Activated T-helper 9 cell treated with anti-CD3 and anti-CD28 coated beads, Interleukin-2, amount 50 U/mL, for 16 hours (primary cell): ENCODE measurements around the gene HSPB3.
"Not testable (repeated sequence)": the region's sequence is repeated elsewhere in the genome, so short reads cannot be mapped to it uniquely, and the experiment has no call there.

Experiments used
- DNase-seq: peaks from one replicate; pipeline ENCODE4 v3.0.0-alpha.2; 2020; ENCODE audit warnings: low read depth

Gene HSPB3, protein sequence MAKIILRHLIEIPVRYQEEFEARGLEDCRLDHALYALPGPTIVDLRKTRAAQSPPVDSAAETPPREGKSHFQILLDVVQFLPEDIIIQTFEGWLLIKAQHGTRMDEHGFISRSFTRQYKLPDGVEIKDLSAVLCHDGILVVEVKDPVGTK

GRCh38 chr5:54455413-54456157 lies at the start of gene HSPB3:
TSS of gene HSPB3 (plus strand) at chr5:54455699. CDS start at chr5:54455790, 91 bp downstream.
- no peak for DNase-seq

DNA sequence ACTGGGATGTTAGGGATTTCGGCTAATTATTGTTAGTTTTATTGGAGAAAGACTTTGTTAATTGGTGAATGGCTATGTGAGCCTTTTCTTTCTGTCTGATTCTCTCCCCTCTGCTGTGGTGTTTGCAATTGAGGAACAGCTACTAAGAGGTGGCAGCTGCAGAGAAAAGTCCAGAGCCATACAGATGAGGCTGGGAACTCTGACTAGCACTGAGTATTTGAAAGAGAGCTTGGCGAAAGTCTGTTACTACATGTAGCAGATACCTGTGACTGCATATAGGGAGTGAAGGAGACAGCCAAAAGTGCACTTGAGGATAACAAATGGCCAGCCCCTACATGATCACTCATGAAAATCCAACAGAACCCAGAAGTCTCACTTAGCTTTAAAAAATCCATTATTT lies 44.3 kb upstream of the HSPB3 start:
- no peak for DNase-seq

- DNase-seq: no peak
These were observed 42.6 kb upstream of the HSPB3 start for GRCh38 chr5:54412913-54413312.

DNA sequence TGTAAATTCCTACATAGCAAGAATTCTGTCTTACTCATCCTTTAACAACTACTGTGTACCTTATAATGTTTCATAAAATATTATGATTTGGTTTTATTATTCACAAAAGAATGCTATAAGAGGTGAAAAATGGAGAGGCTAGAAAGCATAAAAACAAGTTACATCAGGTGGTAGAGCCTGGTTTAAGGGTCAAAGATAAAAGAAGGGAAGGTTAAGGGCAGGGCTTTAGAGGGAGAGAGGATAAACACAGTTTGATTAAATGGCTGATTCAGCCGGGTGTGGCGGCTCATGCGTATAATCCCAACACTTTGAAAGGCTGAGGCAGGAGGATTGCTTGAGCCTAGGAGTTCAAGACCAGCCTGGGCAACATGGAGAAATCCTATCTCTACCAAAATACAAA lies 40.4 kb upstream of the HSPB3 start:
- DNase-seq: no peak

- DNase-seq: no peak
These were observed 39.5 kb upstream of the HSPB3 start for GRCh38 chr5:54415896-54416601.

- DNase-seq: not testable (repeated sequence)
These were observed 35.7 kb upstream of the HSPB3 start for GRCh38 chr5:54419573-54420423.

GRCh38 chr5:54420511-54420910 lies 35.0 kb upstream of the HSPB3 start:
- DNase-seq: not testable (repeated sequence)

DNA sequence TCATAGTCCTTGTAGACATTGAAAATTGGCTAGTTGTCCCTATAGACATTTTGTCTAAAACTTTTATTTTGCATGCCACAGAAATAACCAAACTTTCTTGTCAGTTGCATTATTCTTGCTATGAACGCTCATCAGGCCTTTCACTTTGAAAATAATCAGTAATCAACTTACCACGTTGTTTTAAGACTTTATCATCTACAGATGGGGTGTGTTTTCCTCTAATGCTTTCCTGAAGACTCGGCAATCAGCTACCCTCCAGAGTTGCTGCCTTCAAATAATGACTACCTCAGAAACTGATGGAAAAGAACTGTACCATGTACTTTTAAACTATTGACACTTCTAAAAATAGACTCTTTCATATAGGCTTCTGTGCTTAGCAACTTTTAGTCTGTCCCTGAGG lies 33.5 kb upstream of the HSPB3 start:
- no peak for DNase-seq

GRCh38 chr5:54425258-54425657 lies 30.2 kb upstream of the HSPB3 start:
- no peak for DNase-seq

DNA sequence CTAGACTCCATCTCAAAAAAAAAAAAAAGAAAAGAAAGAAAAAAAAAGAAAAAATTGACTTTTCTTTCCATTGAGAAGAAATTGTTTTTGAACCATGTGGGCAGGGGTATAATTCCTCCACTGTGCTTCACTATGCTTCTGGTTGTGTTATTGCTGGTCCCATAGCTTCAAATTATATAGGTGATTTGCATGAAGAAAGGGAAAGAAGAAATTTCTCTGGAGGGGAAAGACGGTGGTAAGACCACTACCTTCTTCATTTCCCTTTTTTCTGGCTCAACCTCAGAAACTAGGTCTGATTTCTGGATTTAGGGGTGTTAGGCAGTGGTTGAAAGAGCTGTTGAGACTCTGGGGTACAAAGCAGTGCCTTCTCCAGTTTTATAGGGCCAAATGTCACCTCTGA lies 29.3 kb upstream of the HSPB3 start:
- DNase-seq: no peak

DNA sequence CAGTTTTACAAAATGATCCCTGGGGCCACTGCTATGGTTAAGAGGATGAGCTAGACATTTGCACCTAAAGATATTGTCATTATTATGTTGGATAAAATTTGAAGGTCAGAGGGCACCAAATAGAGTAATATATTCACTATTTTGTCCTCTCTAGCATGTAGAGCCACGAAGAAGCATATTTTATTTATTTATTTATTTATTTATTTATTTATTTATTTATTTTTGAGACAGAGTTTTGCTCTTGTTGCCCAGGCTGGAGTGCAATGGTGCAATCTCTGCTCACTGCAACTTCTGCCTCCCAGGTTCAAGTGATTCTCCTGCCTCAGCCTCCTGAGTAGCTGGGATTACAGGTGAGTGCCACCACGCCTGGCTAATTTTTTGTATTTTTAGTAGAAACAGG lies 20.8 kb upstream of the HSPB3 start:
- not testable (repeated sequence) for DNase-seq

- no peak for DNase-seq
These were observed 16.7 kb upstream of the HSPB3 start for GRCh38 chr5:54438620-54439389.

- no peak for DNase-seq
These were observed 15.0 kb upstream of the HSPB3 start for GRCh38 chr5:54440456-54440893.

- DNase-seq: no peak
These were observed 13.2 kb upstream of the HSPB3 start for GRCh38 chr5:54442271-54442670.

DNA sequence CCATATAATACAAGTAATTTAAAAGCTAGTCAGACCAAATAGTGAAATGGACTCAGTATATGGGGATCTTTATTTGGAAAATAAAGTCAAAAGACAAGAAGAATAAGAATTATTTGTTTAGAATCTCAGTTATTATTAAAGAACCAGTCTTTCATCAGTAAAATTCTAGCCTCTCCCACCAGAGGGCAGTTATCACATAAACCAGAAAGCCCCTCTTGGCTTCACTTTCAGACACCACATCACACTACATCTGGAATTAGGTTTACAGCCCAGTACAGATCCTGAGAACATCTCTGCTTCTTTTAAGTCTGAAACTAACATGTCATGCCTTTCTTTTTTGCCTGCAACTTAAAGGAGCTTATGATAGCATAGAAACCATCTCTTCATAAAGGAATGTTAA lies 12.2 kb upstream of the HSPB3 start:
- DNase-seq: no peak

- no peak for DNase-seq
These were observed 9.7 kb upstream of the HSPB3 start for GRCh38 chr5:54445691-54446378.

DNA sequence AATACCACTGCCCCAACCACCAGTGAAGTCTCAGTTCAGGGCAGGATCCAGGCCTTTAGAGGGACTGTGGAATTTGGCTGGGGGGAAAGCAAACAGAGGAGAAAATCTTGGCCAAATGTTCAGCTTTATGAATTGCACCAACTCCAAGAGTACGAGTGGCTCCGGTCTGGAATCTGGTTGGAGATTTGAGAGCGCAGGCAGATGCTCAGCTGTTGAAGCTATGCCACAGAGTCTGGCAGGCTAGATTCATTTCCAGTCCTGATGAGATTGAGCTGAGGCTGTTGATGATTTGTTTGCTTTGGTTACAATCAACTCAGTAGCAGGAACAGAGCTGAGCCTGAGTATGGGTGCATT lies 9.1 kb upstream of the HSPB3 start:
- DNase-seq: no peak

DNA sequence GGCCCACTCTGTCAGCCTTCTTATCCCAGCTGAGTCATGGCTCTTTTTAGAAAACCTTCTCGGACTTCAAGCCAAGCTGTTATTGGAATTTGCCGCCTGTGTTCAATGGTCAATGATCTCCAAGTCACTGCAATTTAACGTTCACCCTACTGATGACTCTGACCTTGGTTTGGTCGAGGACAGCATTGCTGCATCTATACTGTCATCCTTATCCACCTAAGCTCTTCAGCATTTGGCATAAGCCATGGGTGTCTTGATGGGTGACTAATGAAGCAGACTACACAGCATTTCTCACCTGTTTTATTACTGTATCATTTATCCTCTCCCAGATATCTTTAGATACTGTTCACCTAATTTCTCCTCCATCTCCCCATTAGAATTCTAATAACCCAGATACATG lies 5.6 kb upstream of the HSPB3 start:
- no peak for DNase-seq

DNA sequence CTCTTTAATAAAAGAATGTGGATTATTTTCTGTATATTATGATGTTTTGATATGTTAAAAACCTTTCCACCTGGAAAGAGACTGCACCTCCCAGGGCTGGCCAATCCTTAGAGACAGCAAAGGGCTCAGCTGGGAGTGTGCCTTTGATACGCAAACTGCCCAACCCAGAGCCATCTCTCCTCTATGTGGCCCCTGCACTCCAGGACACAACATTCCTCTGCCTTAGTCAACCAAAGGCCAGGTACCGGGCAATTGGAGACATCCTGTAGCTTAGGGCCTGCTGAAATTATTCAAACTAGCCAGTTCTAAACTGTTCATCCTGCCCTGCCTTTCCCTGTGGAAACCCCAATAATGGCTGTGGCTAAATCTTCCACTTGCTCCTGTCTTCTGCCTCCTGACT lies 5.0 kb upstream of the HSPB3 start:
- no peak for DNase-seq

DNA sequence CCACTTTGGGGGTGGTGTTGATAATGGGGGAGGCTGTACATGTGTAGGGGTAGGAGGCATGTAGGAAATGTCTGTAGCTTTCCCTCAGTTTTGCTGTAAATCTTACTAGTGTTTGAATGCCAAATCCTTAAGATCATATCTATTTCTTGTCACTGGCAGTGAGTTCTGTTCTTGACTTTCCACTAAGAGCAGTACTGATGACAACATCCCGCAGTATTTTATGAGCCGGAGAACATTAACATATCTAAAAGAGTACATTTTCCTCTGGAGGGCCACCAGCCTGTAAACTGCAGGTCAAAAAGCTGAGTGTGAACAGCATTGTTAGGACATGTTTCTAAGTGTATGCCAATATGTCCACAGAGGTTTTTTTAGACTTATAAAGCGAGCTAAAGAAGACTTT lies 2.5 kb upstream of the HSPB3 start:
- DNase-seq: no peak

- DNase-seq: no peak
These were observed 897 bp upstream of the HSPB3 start for GRCh38 chr5:54454602-54455001.
